Testis (tissue), 2 donors: Measurements from ENCODE around the gene PLD1.

ENCODE experiments used
- POLR2A ChIP-seq: fragments of 450-650 bp; IDR thresholded peaks from one replicate; pipeline ENCODE4 v1.6.1; 2017; ENCODE audit warnings: antibody characterized with exemption, mild to moderate bottlenecking, moderate library complexity
- TF ChIP-seq, protein P1 (sequence below), 3 experiments: fragments of 450-650 bp in 2 of 3; fragments of 200-600 bp in 1 of 3; sonication (generic) in 1 of 3; IDR thresholded peaks; one replicate each; pipeline ENCODE4 v1.5.1; 2016 to 2019; ENCODE audit warnings: antibody characterized with exemption in 3 of 3, mild to moderate bottlenecking in 2 of 3, moderate library complexity in 1 of 3

DNA sequence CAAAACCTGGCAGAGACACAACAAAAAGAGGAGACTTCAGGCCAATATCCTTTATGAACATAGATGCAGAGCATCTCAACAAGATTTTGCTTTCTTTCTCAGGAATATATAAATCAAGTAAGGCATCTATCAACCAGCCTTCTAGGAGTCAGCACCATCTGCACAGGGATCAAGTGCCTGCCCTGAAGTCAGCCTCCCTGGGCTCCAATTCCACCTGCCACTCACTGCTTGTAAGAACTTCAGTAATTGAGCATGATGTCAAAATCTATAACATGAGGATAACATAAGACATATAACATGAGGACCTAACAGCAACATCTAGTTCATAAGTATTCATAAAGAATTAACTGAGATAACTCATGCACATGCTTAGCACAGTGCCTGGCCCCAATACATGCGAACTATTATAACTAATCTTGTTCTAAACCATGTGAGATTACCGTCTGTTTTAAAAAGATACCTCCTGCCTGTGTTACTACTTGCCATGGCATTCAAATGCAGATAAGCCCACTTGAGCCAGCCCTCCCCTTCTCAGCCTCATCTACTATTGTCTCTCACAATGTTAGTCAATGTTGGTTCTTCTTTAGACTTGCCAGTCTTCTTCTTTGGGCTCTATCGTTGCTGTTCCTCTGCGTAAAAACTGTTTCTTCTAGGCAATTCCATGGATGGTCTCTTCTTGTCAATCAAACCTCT lies 91.6 kb downstream of the PLD1 start:
- TF ChIP-seq, protein P1, sequence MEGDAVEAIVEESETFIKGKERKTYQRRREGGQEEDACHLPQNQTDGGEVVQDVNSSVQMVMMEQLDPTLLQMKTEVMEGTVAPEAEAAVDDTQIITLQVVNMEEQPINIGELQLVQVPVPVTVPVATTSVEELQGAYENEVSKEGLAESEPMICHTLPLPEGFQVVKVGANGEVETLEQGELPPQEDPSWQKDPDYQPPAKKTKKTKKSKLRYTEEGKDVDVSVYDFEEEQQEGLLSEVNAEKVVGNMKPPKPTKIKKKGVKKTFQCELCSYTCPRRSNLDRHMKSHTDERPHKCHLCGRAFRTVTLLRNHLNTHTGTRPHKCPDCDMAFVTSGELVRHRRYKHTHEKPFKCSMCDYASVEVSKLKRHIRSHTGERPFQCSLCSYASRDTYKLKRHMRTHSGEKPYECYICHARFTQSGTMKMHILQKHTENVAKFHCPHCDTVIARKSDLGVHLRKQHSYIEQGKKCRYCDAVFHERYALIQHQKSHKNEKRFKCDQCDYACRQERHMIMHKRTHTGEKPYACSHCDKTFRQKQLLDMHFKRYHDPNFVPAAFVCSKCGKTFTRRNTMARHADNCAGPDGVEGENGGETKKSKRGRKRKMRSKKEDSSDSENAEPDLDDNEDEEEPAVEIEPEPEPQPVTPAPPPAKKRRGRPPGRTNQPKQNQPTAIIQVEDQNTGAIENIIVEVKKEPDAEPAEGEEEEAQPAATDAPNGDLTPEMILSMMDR (IDR thresholded peaks at IDR 0.05), result no peak
- no peak for TF ChIP-seq POLR2A
